Tibial nerve (tissue), 4 donors: ENCODE results near the gene CEP112.

Source experiments
- EP300 ChIP-seq, 2 donors: sonication (generic); formaldehyde crosslinking; IDR thresholded peaks; one replicate each; pipeline ENCODE4 v1.6.1; 2017; ENCODE audit warnings: antibody characterized with exemption in 2 of 2, mild to moderate bottlenecking in 1 of 2
- POLR2A ChIP-seq, 2 donors: fragments of 450-650 bp; IDR thresholded peaks; one replicate each; pipeline ENCODE4 v1.6.1; 2017; ENCODE audit warnings: antibody characterized with exemption in 2 of 2, mild to moderate bottlenecking in 2 of 2, moderate library complexity in 2 of 2
- TF ChIP-seq, protein P1 (sequence below), 5 experiments: fragments of 200-600 bp in 3 of 5; fragments of 450-650 bp in 2 of 5; sonication (generic) in 3 of 5; IDR thresholded peaks; one replicate each; pipeline ENCODE4 v1.5.1; 2016 to 2019; ENCODE audit warnings: antibody characterized with exemption in 5 of 5, mild to moderate bottlenecking in 3 of 5, moderate library complexity in 2 of 5

DNA sequence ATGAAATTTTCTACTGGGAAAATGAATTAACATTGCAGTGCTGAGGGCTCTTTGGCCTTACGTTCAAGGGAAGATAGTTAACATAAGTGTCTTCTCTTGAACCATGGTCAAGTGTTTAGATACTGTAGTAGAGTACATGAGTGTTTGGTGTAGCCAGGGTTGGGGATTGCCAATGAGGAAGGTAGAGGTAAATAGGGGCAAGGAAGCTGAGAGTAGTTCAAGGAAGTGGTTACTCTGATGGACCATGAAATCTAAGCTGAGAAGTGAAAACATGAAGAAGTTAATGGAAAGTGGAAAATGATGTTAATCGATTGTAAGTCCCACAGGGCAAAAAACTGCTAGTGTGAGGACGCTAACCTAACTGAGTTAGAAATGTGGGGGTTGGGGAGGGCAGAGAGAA, 380.9 kb downstream of the CEP112 start:
- TF ChIP-seq, protein P1, sequence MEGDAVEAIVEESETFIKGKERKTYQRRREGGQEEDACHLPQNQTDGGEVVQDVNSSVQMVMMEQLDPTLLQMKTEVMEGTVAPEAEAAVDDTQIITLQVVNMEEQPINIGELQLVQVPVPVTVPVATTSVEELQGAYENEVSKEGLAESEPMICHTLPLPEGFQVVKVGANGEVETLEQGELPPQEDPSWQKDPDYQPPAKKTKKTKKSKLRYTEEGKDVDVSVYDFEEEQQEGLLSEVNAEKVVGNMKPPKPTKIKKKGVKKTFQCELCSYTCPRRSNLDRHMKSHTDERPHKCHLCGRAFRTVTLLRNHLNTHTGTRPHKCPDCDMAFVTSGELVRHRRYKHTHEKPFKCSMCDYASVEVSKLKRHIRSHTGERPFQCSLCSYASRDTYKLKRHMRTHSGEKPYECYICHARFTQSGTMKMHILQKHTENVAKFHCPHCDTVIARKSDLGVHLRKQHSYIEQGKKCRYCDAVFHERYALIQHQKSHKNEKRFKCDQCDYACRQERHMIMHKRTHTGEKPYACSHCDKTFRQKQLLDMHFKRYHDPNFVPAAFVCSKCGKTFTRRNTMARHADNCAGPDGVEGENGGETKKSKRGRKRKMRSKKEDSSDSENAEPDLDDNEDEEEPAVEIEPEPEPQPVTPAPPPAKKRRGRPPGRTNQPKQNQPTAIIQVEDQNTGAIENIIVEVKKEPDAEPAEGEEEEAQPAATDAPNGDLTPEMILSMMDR (IDR thresholded peaks at IDR 0.05): no peak
- TF ChIP-seq POLR2A (IDR thresholded peaks at IDR 0.05) (no peak), EP300 (IDR thresholded peaks at IDR 0.05) (no peak)
